Activated naive CD4-positive, alpha-beta T cell (primary cell): ENCODE measurements around the gene PNPLA8.
"Not testable (repeated sequence)": the region's sequence is repeated elsewhere in the genome, so short reads cannot be mapped to it uniquely, and the experiment has no call there.

ENCODE experiments used
- DNase-seq, 4 experiments: peaks; one replicate each; lab custom pipeline; 2025; lab: John Stamatoyannopoulos, UW

Gene PNPLA8

GRCh38 chr7:108528183-108528712 lies 2.3 kb upstream of the PNPLA8 start:
- DNase-seq = no peak

DNA sequence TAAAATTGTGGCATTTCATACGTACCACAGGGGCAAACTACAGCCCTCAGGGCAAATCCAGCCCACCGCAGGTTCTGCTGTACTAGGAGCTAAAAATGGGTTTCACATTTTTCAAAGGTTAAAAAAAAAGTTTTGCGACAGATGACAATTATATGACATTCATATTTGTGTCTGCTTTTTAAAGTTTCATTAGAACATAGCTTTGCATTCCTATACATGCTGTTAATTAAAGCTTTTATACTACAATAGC lies 758 bp upstream of the PNPLA8 start:
- no peak for DNase-seq

DNA sequence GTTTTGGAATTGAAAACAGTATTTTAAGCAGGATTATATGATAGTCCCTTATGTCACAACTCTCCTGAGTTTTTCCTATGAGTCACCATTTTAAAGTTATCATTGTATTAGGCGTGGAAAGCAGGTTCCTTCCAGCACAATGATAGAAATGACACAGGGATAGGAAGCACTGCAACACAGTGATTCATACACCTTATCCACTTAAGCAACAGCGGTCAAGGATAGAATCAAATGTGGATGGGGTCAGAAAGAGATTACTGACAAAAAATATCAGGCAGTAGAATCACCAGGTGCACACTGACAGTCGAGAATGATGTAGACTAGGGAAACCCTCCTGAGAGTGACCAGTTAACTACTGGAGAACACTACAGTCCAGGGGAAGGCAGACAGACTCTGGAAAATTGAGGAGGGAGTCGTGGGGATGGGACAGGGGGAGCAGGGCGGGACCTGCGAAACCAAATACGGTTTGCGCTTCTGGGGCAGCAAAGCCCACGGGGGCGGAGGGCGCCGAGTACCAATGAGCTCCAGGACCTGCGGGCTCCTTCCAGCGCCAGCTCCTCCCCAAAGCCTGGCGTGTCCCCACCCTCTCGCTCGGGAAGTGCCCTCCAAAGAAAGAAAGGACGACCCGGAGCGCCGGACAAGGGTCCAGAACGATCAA lies 479 bp downstream of the PNPLA8 start:
- peak in 1 of 4 experiments; percentile 41 for DNase-seq

DNA sequence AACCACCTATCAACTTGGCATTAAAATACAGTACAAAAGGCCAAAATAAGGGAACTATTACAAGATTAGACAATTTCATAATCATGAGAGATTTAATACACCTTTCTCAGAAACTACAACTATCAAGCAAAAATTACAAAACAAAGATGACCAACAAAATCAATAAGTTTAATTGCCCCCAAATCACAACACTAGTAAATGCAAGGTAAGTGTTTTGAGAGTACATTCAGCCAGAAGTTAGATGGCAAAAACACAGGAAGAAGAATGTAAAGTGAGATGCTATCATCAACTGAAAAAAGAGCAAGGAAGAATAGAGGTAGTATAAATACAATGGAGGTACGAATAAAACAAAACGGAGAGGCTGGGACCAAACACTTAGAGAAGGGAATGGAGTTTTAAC lies 3.2 kb downstream of the PNPLA8 start:
- DNase-seq = no peak

GRCh38 chr7:108517951-108518350 lies 8.0 kb downstream of the PNPLA8 start:
- DNase-seq = no peak

- no peak for DNase-seq
Observed at GRCh38 chr7:108515630-108516029, 10.3 kb downstream of the PNPLA8 start.

DNA sequence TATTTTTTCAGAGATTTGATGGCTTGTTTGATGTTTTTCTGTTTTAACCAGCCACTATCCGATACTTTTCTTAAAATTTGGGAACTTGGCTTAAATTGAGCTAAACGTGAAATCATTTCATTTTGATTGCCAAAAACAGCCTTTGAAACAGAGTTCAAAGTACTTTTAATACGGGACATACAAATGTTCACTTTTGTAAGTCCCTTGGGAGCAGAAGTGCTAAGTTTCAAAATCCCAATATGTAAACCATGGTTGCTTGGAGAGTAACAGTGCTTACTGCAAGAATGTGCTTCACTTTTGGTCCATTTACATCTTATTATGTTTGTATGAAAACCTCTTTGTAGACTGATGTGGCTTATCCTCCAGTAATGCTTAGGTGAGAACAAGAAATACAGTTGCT lies 10.9 kb downstream of the PNPLA8 start:
- DNase-seq = no peak

- no peak for DNase-seq
Observed at GRCh38 chr7:108511939-108512338, 14.0 kb downstream of the PNPLA8 start.

GRCh38 chr7:108504576-108504975 lies 21.4 kb downstream of the PNPLA8 start:
- DNase-seq = not testable (repeated sequence)

- DNase-seq = no peak
Observed at GRCh38 chr7:108503112-108504026, 22.6 kb downstream of the PNPLA8 start.

GRCh38 chr7:108499566-108499965 lies 26.4 kb downstream of the PNPLA8 start:
- DNase-seq = no peak

DNA sequence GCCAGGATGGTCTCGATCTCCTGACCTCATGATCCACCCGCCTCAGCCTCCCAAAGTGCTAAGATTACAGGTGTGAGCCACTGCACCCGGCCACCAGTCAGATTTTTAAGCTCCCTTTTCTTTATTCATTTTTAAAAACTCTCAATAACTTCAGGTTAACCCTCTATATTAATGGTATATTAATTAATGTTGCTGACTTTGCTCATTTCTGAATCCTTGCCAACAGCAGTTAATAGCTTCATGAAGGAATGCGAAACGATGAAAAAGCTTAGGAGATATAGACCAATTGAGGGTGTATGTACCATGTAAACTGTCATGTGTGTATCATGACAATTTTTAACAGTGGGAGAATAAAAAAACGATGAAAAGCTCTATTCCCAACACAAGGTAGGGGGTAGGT lies 27.5 kb downstream of the PNPLA8 start:
- DNase-seq = no peak

GRCh38 chr7:108497082-108497725 lies 28.7 kb downstream of the PNPLA8 start:
- peak in 2 of 4 experiments; percentile 1 to 5 for DNase-seq

GRCh38 chr7:108492742-108493141 lies 33.2 kb downstream of the PNPLA8 start:
- DNase-seq = no peak

DNA sequence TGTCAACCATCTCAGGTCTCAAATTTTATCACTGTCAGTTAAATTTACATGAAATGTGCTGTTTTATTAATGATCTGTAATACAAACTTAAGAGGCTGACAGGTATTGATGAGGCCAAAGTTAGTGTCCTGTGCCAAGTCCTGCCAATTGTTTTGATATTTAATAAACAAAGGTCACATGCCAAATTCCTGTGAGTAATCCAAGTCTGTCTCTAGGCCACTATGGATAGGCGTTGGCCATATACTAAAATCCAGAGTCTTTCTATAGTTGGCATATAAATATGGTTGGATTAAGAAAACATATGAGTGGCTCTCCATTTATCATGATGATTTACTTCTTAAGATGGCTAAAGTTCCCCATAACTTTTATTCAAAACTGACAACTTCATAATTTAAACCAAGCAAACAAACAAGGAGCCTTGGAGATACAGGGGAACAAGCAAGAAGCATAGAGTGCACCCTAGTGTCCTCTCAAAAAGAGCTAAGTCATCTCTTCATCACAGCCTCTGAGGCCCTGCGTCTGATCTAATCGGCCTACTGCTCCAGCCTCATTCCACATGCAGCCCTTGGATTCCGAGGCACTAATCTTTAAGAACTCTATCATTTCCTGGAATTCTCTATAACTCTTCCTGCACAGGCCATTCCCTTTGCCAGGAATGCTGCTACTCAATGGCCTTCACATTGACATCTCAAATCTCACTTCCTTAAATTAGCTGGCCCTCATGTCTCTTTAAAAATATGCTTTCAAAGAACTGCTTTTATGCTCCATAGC lies 37.0 kb downstream of the PNPLA8 start:
- no peak for DNase-seq

- DNase-seq = no peak
Observed at GRCh38 chr7:108487646-108488045, 38.3 kb downstream of the PNPLA8 start.

DNA sequence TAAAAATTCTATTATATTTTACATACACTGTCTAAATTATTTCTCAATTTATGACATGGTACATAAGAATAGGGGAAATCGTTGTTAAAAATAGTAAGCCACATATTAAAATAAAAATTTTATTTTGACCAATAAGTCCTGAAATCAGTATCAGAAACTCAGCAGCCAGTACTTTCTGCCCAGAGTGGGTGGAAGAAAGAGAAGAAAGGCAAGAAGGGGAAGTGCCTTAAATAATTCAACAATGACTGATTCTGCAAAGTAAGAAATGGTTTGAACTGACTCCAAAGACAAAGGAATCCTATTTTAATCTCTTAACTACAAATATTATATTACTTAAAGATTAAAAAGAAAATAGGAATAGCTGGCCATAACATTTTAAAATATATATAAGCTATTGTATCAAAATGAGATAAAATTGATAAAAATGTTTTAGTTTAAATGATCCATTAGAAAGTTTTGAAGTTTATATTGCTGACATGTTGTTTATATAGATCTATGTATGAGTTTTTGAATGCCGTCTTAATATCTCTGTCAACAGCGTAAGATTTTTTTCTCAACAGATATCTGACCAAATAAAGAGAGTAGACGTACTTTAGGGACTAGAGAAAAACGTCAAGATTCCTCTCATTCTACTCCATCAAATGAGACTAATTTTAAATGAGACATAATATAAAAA lies 39.5 kb downstream of the PNPLA8 start:
- no peak for DNase-seq

DNA sequence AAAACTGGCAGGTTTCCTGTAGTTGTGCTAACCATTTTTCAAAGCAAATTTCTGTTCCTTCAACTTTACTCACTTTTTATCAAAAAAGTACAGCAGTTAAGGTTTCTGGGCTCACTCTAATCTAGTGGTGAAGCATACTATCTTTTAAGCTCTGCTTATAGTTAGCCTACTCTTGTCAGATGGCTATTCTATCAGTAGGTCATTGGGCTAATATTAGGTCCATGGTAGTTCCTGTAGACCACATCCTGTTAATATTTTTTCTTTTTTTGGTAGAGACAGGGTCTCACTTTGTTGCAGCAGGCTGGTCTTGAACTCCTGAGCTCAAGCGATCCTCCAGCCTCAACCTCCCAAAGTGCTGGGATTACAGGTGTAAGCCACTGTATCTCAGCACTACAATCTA lies 41.8 kb downstream of the PNPLA8 start:
- no peak for DNase-seq

DNA sequence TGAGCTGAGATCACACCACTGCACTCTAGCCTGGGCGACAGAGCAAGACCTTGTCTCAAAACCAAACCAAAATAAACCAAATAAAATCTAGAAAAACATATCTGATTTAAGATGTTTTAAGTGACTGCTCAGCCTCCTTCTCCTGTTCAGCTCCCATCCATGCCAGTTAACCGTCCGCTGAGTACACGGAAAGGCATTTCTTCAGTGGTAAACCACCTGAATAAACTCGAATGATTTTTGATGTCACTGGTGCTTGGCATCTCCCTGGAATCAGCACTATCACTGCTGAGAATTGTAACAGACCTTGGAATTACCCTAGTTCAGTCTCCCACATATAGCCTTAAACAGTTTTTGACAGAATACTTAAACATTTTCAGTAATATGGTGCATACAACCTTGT lies 45.6 kb downstream of the PNPLA8 start:
- no peak for DNase-seq

- DNase-seq = no peak
Observed at GRCh38 chr7:108479751-108480150, 46.2 kb downstream of the PNPLA8 start.

DNA sequence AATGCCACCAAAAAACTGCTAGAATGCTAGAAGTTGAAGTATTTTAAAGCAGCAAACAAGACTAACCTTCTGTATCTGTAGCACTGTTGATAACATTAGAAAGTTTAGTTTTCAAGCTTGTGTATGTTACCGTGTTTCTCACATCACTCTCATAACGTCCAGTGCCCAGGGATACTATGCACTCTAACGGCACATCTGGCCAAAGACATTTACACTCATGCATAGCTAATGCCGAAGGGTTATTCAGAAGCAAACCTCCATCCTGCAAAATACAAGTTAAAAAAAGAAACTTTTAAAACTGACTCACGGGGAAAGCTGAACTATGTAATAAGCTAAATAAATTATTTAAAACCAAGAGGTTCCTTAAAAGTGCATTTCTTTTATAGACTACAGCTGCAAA lies 46.8 kb downstream of the PNPLA8 start:
- no peak for DNase-seq

GRCh38 chr7:108468246-108468645 lies 57.7 kb downstream of the PNPLA8 start:
- DNase-seq = no peak
